Fibroblast of skin of right quadriceps (primary cell): ENCODE results near the gene PRPH.
"Not testable (repeated sequence)": the region's sequence is repeated elsewhere in the genome, so short reads cannot be mapped to it uniquely, and the experiment has no call there.

ENCODE experiments used
- DNase-seq: peaks from one replicate; pipeline ENCODE4 v3.0.0-alpha.2; 2013

Gene PRPH

DNA sequence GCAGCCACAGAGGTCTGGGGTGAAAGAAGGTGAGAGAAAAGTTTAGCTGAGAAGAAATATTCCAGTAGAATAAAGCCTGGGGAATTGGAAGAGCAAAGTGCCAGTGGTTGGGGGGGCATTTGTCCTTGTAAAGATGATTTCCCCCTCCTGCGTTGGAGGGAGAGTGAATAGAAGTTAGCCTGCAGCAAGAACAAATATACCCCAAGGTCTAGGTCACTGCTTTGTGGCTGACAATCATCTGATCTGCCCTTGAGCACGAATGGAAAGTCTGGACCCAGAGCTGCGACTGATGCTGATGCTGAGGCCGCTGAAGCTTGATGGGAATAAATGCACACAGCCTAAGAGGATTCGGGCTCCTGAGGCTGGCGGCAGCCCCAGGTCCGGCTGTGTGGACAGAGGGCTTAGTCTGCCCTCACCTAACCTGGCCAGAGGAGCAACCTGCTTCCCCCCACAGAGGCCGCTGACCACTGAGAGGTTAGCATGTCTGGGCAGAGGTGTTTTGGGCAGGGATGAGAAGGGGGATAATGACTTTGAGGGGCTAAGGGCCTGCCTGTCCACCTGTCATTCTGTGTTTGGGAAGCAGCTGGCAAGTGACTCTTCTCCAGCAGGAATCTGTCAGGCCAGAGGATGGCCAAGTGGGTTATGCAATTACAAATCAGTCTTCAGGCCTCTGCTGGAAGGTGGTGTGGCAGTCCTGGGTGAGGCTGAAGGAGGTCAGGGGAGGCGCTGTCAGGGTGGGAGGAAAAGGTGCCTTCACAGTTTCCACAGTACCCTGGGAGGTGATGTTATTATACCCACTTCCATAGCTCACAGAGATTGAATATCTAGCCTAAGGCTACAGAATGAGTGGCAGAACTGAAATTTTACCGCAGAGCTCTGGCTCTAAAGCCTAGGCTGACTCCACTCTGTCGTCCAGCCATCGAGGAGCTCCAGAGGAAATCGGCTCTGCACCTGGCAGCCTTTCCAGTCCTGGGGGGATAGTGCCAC lies 18.4 kb upstream of the PRPH start:
- DNase-seq = no peak

DNA sequence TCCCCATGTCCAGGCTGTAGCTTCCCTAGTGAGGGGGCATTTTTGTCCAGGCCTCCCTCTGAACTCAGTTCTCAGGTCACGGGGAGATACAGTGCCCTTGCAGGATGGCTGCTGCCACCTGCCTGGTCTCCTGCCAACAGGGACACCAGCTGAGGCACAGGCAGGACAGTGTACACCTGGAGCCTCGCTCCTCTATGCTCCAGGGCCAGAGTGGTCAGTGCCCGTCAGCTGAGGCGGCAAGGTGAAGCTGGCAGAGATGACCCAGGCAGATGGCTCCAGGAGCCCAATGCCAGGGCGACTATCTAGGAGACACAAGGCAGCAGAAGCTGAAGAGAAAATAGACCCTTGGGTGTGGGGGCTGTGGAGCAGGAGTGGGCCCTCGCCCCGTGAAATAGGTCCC lies 17.5 kb upstream of the PRPH start:
- DNase-seq = no peak

GRCh38 chr12:49279706-49280159 lies 15.2 kb upstream of the PRPH start:
- no peak for DNase-seq

DNA sequence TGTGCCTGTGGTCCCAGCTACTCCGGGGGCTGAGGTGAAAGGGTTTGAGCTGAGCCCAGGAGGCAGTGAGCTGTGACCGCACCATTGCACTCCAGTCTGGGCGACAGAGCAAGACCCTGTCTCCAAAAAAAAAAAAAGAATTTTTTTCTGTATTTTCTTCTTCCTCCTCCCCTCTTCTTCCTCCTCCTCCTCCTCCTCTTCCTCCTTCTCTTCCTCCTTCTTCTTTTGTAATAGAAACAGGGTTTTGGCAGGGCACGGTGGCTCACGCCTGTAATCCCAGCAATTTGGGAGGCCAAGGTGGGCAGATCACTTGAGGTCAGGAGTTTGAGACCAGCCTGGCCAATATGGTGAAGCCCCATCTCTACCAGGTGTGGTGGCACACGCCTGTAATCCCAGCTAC lies 14.4 kb upstream of the PRPH start:
- DNase-seq = not testable (repeated sequence)

DNA sequence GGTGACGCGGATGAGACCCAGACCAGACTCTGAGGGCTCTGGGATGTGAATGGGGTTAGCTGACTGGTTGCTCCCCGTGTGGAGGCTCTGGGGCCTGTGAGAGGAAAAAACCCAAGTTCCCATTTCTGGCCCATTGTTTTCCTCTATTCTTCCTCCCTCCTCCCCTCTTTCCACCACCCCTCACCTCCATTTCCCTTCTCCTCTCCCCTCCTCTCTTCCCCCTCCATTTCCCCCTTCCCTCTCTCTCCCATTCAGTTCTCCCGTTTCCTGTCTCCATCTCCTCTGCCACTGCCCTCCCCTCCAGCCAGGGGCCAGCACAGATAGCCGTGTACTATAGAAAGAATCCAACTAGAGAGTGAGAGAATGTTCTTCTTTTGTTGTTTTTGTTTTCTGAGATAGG lies 12.6 kb upstream of the PRPH start:
- no peak for DNase-seq

DNA sequence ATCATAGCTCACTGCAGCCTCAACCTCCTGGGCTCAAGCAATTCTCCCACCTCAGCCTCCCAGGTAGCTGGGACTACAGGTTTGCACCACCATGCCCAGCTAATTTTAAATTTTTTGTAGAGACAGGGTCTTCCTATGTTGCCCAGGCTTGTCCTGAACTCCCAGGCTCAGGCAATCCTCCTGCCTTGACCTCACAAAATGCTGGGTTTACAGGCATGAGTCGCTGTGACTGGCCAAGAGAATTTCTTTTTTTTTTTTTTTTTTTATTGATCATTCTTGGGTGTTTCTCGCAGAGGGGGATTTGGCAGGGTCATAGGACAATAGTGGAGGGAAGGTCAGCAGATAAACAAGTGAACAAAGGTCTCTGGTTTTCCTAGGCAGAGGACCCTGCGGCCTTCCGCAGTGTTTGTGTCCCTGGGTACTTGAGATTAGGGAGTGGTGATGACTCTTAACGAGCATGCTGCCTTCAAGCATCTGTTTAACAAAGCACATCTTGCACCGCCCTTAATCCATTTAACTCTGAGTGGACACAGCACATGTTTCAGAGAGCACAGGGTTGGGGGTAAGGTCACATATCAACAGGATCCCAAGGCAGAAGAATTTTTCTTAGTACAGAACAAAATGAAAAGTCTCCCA lies 12.1 kb upstream of the PRPH start:
- DNase-seq = not testable (repeated sequence)

DNA sequence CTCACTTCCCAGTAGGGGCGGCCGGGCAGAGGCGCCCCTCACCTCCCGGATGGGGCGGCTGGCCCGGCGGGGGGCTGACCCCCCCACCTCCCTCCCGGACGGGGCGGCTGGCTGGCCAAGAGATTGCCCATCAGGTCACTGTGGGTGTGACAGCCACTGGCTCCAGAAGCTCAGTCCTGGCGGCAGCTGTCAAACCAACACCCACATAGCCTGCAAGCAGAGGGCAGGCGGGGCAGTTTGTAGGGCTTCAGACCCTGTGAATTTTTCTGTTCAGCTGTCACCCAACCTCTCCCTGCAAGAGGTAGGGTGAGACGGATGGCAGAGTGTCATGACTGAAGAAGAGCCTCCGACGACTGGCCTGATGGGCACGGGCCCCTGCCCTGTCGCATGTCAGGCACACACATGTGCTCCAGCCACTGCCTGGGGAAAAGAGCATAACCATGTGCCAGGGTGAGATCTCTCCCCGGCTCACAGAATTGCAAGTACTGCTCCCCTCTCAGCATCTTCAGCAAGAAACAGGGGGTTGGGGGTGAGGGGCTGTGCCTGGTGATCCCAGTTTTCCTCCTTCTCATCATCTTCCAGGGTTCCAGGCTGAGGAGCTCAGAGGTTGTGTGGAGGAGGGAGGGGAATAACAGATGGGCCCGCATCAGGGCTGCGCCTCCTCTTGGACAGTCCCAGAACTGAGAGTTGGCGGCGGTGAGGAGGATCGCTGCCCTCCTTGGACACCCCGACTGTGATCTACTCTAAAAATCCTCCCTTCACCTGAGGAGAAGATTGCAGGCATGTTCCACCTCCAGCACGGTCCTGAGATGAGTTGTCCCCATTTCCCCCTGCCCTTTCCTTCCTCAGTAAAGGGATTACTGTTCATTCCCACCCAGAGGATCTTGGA lies 11.2 kb upstream of the PRPH start:
- DNase-seq = no peak

GRCh38 chr12:49284672-49285071 lies 10.3 kb upstream of the PRPH start:
- no peak for DNase-seq

DNA sequence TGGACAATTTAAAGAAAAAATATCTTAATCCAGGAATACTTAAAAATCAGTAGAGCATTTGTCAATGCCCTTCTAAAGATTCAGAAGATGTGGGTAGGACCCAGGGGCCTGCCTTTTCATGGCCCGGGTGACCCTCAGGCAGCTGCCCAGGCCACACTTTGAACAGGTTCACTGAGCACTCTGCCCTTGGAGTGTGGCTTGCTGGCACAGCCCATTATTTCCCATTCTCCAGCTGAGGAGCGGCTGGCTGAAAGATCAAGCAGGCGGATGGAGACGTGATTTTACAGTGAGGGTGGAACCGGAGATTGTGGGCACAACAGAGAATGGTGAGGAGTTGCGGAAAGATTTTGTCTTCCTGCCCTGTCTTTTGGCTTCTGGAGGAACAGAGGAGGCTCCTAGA lies 7.1 kb upstream of the PRPH start:
- DNase-seq = no peak

- DNase-seq = peak; percentile 45
Observed at GRCh38 chr12:49288412-49288853, 6.5 kb upstream of the PRPH start.

DNA sequence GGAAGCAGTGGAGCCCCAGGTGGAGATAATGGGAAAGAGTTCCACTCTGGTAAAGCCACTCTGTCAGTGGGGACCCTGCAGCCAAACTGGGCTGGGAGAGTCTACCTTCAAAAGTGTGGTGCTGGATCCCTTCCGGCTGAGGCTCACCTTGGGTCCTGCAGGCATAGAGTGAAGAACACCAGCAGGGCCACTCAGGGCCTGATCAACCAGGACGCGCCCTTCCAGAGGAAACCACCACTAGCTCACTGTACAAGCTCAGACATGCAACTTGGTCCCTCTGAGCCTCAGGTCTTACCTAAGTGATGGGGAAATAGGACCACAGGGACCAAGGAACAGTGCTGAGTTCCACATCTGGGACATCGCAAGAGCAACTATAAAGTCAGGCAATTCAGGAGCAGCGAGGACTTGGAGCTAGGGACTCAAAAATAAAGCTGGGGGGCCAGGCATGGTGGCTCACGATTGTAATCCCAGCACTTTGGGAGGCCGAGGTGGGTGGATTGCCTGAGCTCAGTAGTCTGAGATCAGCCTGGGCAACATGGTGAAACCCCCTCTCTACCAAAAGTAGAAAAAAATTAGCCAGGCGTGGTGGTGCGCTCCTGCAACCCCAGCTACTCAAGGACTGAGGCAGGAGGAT lies 5.9 kb upstream of the PRPH start:
- DNase-seq = no peak

DNA sequence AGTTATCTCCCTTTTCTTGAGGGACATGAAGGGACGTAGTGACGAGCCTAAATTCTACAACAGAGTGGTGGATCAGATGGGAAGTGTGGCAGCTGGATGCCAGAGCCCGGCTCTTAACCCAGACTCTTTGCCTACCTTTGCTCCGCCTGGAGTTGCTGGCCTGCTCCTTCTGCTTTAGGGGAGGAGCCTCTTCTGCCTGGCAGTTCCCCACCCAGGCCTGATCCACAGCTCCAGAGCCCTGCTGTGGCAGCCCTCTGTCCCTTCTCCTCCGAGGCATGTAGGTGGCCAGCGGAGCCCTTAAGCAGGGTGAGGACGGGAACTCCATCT lies 2.3 kb upstream of the PRPH start:
- DNase-seq = no peak

DNA sequence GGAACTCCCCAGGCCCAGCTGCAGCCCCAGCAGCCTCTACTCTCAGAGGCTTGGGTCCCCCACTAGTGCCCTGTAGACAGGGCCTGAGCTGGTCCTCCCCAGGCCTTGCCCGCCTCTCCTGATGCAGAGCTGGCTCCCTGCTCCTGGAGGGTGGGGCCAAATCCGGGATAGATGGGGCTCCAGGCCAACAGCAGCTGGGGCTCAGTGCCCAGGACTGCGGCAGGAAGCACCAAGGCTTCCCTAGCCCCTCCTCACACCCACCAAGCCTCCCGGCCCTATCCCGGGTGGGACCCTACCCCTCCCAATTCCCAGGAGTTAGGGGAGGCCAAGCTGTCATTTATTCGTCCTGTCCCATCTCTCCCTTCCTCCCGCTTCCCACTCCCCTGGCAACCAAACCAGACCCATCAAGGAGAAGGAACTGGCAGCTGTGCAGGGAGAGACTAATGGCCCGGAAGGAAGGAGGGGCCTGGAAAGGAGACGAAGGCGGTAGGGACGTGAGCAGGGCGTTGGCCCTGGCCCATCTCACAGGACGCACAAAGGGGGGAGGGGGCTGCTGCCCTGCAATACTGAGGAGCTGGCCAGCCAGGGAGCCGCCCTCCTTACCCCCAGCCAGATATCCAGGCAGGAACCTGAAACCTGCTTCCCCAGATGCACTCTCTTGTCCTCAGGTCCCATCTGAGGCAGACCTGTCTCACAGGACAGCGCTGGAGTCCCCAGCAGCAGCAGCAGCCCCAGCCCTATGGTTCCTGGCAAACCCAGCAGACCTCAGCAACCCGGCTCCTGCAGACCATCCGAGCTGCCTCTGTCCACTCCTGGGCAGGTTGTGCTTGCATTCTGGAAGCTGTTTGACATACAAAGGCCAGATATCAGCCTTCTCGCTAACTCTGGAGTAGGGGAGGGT lies 1.6 kb upstream of the PRPH start:
- no peak for DNase-seq

DNA sequence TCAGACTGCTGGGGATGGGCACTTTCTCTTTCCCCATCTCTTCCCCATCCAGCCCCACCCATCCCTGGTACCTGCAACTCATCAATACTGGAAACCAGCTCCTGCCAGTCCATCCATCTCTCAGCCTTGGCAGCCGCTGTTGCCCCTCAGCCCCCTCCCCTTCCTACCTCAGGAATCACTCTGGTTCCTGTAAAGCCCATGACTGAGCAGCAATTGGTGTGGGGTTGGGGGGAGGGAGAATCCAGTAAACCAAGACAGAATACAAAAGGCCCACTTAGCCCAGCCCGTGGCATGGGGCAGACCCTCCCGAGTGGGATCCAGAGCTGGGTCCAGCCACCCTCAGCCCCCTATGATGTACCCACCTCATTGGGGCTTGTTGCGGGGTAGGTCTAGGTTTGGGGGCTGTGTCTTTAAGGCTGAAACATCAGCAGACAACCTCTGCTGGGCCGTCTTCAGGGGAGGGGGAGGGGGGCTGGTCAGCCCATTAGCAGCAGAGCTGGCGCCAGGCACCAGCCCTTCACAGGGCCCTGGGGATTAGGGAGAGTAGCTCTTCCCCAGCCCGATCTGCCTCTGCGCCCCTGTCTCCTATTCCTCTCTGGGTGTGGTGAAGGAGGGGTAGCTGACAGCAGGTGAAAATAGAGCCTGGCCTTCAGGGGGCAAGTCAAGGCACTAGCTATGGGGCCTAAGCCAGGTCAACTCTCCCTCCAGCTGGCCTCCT lies 702 bp upstream of the PRPH start:
- no peak for DNase-seq

GRCh38 chr12:49294804-49295081 lies 204 bp upstream of the PRPH start:
- no peak for DNase-seq

- no peak for DNase-seq
Observed at GRCh38 chr12:49296034-49296835, 1.3 kb downstream of the PRPH start.

GRCh38 chr12:49296836-49297694 lies 2.1 kb downstream of the PRPH start:
- no peak for DNase-seq

DNA sequence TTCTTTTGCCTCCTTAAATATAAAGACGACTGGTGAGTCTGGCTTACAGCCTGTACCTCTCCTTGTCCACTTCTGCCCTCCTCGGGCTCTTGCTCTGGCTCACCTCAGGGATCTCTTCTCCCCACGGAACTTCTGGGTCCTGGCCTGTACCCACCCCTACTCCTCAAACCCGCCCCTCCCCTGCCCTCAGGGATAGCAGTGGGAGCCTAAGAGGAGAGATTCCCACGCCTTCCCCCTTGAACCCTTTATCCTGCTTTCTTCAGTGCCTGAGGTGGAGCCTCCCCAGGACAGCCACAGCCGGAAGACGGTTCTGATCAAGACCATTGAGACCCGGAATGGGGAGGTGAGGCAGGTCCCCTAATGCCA lies 2.7 kb downstream of the PRPH start:
- DNase-seq = no peak

DNA sequence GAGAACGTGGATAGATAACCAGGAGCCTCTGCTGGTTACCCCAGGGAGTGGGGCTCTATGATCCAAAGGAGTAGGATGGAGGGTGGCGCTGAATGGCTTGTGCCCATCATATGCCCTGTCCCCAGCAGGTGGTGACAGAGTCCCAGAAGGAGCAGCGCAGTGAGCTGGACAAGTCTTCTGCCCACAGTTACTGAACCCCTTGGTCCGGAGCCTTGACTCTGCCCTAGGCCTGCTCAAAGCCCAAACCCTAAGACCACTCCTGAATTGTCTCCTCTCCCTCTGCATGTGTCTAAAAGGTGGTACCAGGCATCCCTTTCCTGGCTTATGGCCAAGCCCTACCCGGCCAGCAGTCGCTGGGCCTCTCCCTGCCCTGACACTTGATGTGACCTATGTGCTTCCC lies 3.2 kb downstream of the PRPH start:
- DNase-seq = no peak
